WTC11 (cell line): ENCODE measurements around the gene BICDL1. TPM values are rescaled to one million over a fixed set of nuclear protein-coding genes. Genes with fewer than 3 reads are reported as not detected.

Experiments
- ATAC-seq: fragments of 200-7000 bp; cut with Tn5 transposase; 2 replicates; pipeline ENCODE4 v1.10.0; 2021; ENCODE audit warnings: mild to moderate bottlenecking, moderate library complexity
- CTCF ChIA-PET: fragments of 300-600 bp; sonication (Branson Sonifier 250); formaldehyde crosslinking; loops from one replicate; lab custom pipeline; 2021; ENCODE audit warnings: antibody characterized with exemption; lab: Charles Lee
- POLR2A ChIA-PET: fragments of 350-600 bp; sonication (Branson Sonifier 250); formaldehyde crosslinking; loops from one replicate; lab custom pipeline; 2021; ENCODE audit warnings: antibody characterized with exemption; lab: Charles Lee
- DNase-seq: peaks from one replicate; pipeline ENCODE4 v3.0.0; 2021; ENCODE audit warnings: low spot score
- H3K27ac Mint-ChIP-seq: 2 replicates; pipeline ENCODE4 v1.8.0; 2021; ENCODE audit warnings: mixed read lengths
- H3K27me3 Mint-ChIP-seq: 2 replicates; pipeline ENCODE4 v1.8.0; 2021; ENCODE audit warnings: low read depth, mild to moderate bottlenecking, moderate library complexity, mixed read lengths
- H3K36me3 Mint-ChIP-seq: 2 replicates; pipeline ENCODE4 v1.8.0; 2021; ENCODE audit warnings: mixed read lengths
- H3K4me1 Mint-ChIP-seq: 2 replicates; pipeline ENCODE4 v1.8.0; 2022; ENCODE audit warnings: mixed read lengths
- H3K4me3 Mint-ChIP-seq: 2 replicates; pipeline ENCODE4 v1.8.0; 2021; ENCODE audit warnings: mild to moderate bottlenecking, moderate library complexity, mixed read lengths
- H3K9me3 Mint-ChIP-seq: 2 replicates; pipeline ENCODE4 v1.8.0; 2021; ENCODE audit warnings: mixed read lengths
- HMGA2 ChIP-seq: fragments of 250-450 bp; sonication (Bioruptor Pico); IDR thresholded peaks from 2 replicates; pipeline ENCODE4 v1.4.0; 2021; ENCODE audit warnings: mild to moderate bottlenecking, moderate library complexity
- NR1H2 ChIP-seq: sonication (generic); formaldehyde crosslinking; IDR thresholded peaks from 2 replicates; pipeline ENCODE4 v1.9.0; 2021; ENCODE audit warnings: mild to moderate bottlenecking, moderate library complexity, missing genetic modification reagents
- SMAD4 ChIP-seq: sonication (generic); formaldehyde crosslinking; IDR thresholded peaks from 2 replicates; pipeline ENCODE4 v1.8.0; 2022; ENCODE audit warnings: mild to moderate bottlenecking, missing genetic modification reagents
- SP1 ChIP-seq: sonication (generic); formaldehyde crosslinking; conservative IDR thresholded peaks from 2 replicates; pipeline ENCODE4 v1.8.1; 2022; ENCODE audit warnings: missing genetic modification reagents
- ZNF219 ChIP-seq: sonication (generic); formaldehyde crosslinking; IDR thresholded peaks from 2 replicates; pipeline ENCODE4 v1.8.0; 2023; ENCODE audit warnings: missing genetic modification reagents, mild to moderate bottlenecking, borderline replicate concordance
- ZNF263 ChIP-seq: sonication (generic); formaldehyde crosslinking; IDR thresholded peaks from 2 replicates; pipeline ENCODE4 v1.8.1; 2022; ENCODE audit warnings: low read depth, mild to moderate bottlenecking, moderate library complexity, missing genetic modification reagents
- ZNF396 ChIP-seq: fragments of 250-450 bp; sonication (Bioruptor Pico); IDR thresholded peaks from 2 replicates; pipeline ENCODE4 v1.8.0; 2021; ENCODE audit warnings: mild to moderate bottlenecking, moderate library complexity, borderline replicate concordance
- total RNA-seq: library from RNA; stranded (reverse); gene quantifications from 3 replicates; pipeline ENCODE4 v1.2.3, GENCODE V29; 2021
- TF ChIP-seq, protein P1 (sequence below): sonication (generic); formaldehyde crosslinking; IDR thresholded peaks from 2 replicates; pipeline ENCODE4 v1.8.1; 2022; ENCODE audit warnings: low read depth, mild to moderate bottlenecking, moderate library complexity, missing genetic modification reagents, borderline replicate concordance
- TF ChIP-seq, protein P2 (sequence below): sonication (generic); formaldehyde crosslinking; IDR thresholded peaks from 2 replicates; pipeline ENCODE4 v1.8.1; 2022; ENCODE audit warnings: mild to moderate bottlenecking, missing genetic modification reagents, moderate library complexity, borderline replicate concordance
- TF ChIP-seq, protein P3 (sequence below): sonication (generic); formaldehyde crosslinking; IDR thresholded peaks from 2 replicates; pipeline ENCODE4 v1.8.1; 2023; ENCODE audit warnings: mild to moderate bottlenecking, missing genetic modification reagents, moderate library complexity
- TF ChIP-seq, protein P4 (sequence below): sonication (generic); formaldehyde crosslinking; IDR thresholded peaks from 2 replicates; pipeline ENCODE4 v1.8.1; 2022; ENCODE audit warnings: missing genetic modification reagents, borderline replicate concordance
- TF ChIP-seq, protein P5 (sequence below): sonication (generic); formaldehyde crosslinking; IDR thresholded peaks from 2 replicates; pipeline ENCODE4 v1.8.1; 2022; ENCODE audit warnings: mild to moderate bottlenecking, moderate library complexity, missing genetic modification reagents
- TF ChIP-seq, protein P6 (sequence below): sonication (generic); formaldehyde crosslinking; IDR thresholded peaks from 2 replicates; pipeline ENCODE4 v1.8.1; 2022; ENCODE audit warnings: low read depth, missing genetic modification reagents, borderline replicate concordance

Gene BICDL1
- total RNA-seq, 1 experiment from 2014 or later, result 23.1 TPM

DNA sequence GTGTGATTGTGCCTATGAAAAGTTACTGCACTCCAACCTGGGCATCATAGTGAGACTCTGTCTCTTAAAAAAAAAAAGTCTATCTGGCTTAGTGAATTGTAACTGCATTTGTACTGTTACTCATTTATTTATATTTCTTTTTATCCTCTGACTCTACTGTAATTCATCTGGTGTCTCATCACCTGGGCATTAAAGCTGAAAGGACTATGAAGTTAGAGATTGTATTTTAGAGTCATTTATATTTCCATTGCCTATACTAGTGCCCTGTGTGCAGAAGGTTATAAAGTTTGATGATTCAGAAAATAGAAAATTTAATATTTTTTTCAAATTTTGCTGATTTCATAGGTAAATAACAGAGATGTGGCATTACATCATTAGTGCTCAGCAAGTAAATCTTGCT, 30.2 kb downstream of the BICDL1 start:
- ChIA-PET CTCF (interaction anchor here (0.7 kb wide), 1 partner anchor 238 kb away, joined by 3 read pairs; no protein-coding TSS in a partner anchor), POLR2A (no interaction called here)
- H3K4me1 Mint-ChIP-seq, result peaks cover 5% of the 10 kb centered on the region
- H3K9me3 Mint-ChIP-seq, result peaks cover 4% of the 10 kb centered on the region; the same call in 1 of the 2 replicates
- H3K27ac Mint-ChIP-seq, result no peak overlapping the region
- H3K27me3 Mint-ChIP-seq, result no peaks in the 10 kb centered on the region
- H3K4me3 Mint-ChIP-seq, result no peak overlapping the region
- DNase-seq (no peak), ATAC-seq (no peak)
- TF ChIP-seq ZNF263, result no peak
- H3K36me3 Mint-ChIP-seq, result peaks cover 4% of the 10 kb centered on the region

DNA sequence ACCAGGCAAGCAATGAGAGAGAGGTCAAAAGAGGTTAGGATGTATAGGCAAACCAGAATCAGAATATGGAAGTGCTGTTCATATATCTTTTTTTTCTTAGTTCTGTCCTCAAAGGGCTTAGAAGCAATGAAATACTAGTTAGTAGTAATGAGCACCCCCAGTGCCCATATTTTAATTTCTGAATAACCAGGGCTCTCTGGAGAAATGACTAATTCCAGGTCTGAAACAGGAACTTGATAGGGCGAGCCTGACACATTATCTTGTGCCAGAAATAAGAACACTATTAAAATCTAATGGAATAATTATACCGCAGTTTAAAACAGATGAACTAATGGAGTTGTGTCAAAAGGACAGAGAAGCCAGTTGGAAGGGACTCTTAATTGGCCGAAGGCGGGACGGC, 30.9 kb downstream of the BICDL1 start:
- H3K4me1 Mint-ChIP-seq, result peaks cover 5% of the 10 kb centered on the region
- peaks cover 7% of the 10 kb centered on the region for H3K9me3 Mint-ChIP-seq
- CTCF ChIA-PET, result no interaction called here
- ATAC-seq (no peak), DNase-seq (no peak)
- H3K4me3 Mint-ChIP-seq, result no peak overlapping the region
- no peak overlapping the region for H3K27ac Mint-ChIP-seq
- H3K27me3 Mint-ChIP-seq, result no peaks in the 10 kb centered on the region
- H3K36me3 Mint-ChIP-seq, result peaks cover 4% of the 10 kb centered on the region
- TF ChIP-seq SMAD4 (CRISPR knock-in tag), result no peak
- TF ChIP-seq, protein P1, sequence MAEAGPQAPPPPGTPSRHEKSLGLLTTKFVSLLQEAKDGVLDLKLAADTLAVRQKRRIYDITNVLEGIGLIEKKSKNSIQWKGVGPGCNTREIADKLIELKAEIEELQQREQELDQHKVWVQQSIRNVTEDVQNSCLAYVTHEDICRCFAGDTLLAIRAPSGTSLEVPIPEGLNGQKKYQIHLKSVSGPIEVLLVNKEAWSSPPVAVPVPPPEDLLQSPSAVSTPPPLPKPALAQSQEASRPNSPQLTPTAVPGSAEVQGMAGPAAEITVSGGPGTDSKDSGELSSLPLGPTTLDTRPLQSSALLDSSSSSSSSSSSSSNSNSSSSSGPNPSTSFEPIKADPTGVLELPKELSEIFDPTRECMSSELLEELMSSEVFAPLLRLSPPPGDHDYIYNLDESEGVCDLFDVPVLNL (CRISPR knock-in tag), result no peak
- POLR2A ChIA-PET, result no interaction called here

DNA sequence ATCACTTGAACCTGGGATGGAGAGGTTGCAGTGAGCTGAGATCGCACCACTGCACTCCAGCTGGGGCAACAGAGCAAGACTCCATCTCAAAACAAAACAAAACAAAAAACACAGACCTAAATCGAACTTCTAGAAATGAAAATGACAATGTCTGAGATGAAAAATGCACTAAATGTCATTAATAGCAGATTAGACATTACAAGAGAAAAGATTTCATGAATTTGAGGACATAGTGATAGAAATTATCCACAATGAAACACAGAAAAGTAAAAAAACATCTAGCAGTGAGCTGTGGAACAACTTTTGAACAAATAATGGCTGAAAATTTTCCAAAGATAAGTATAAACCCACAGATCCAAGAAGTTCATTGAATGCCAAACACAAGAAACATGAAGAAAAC, 35.2 kb downstream of the BICDL1 start:
- Mint-ChIP-seq H3K36me3 (no peaks in the 10 kb centered on the region; the same call in 1 of the 2 replicates), H3K4me1 (no peaks in the 10 kb centered on the region), H3K4me3 (no peak overlapping the region), H3K9me3 (peaks cover 3% of the 10 kb centered on the region), H3K27me3 (no peaks in the 10 kb centered on the region)
- ATAC-seq, result no peak
- CTCF ChIA-PET, result no interaction called here
- TF ChIP-seq NR1H2 (CRISPR knock-in tag), result no peak
- TF ChIP-seq, protein P2, sequence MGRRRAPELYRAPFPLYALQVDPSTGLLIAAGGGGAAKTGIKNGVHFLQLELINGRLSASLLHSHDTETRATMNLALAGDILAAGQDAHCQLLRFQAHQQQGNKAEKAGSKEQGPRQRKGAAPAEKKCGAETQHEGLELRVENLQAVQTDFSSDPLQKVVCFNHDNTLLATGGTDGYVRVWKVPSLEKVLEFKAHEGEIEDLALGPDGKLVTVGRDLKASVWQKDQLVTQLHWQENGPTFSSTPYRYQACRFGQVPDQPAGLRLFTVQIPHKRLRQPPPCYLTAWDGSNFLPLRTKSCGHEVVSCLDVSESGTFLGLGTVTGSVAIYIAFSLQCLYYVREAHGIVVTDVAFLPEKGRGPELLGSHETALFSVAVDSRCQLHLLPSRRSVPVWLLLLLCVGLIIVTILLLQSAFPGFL (CRISPR knock-in tag), result no peak
- TF ChIP-seq SP1 (CRISPR knock-in tag), result no peak
- no peak for TF ChIP-seq HMGA2 (CRISPR knock-in tag)
- TF ChIP-seq, protein P3, sequence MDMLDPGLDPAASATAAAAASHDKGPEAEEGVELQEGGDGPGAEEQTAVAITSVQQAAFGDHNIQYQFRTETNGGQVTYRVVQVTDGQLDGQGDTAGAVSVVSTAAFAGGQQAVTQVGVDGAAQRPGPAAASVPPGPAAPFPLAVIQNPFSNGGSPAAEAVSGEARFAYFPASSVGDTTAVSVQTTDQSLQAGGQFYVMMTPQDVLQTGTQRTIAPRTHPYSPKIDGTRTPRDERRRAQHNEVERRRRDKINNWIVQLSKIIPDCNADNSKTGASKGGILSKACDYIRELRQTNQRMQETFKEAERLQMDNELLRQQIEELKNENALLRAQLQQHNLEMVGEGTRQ (CRISPR knock-in tag), result no peak
- TF ChIP-seq, protein P4, sequence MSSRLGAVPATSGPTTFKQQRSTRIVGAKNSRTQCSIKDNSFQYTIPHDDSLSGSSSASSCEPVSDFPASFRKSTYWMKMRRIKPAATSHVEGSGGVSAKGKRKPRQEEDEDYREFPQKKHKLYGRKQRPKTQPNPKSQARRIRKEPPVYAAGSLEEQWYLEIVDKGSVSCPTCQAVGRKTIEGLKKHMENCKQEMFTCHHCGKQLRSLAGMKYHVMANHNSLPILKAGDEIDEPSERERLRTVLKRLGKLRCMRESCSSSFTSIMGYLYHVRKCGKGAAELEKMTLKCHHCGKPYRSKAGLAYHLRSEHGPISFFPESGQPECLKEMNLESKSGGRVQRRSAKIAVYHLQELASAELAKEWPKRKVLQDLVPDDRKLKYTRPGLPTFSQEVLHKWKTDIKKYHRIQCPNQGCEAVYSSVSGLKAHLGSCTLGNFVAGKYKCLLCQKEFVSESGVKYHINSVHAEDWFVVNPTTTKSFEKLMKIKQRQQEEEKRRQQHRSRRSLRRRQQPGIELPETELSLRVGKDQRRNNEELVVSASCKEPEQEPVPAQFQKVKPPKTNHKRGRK (CRISPR knock-in tag), result no peak
- no peak for TF ChIP-seq ZNF396 (CRISPR knock-in tag)
- TF ChIP-seq ZNF219 (CRISPR knock-in tag), result no peak
- TF ChIP-seq, protein P5, sequence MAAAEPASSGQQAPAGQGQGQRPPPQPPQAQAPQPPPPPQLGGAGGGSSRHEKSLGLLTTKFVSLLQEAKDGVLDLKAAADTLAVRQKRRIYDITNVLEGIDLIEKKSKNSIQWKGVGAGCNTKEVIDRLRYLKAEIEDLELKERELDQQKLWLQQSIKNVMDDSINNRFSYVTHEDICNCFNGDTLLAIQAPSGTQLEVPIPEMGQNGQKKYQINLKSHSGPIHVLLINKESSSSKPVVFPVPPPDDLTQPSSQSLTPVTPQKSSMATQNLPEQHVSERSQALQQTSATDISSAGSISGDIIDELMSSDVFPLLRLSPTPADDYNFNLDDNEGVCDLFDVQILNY, result no peak
- TF ChIP-seq, protein P6, sequence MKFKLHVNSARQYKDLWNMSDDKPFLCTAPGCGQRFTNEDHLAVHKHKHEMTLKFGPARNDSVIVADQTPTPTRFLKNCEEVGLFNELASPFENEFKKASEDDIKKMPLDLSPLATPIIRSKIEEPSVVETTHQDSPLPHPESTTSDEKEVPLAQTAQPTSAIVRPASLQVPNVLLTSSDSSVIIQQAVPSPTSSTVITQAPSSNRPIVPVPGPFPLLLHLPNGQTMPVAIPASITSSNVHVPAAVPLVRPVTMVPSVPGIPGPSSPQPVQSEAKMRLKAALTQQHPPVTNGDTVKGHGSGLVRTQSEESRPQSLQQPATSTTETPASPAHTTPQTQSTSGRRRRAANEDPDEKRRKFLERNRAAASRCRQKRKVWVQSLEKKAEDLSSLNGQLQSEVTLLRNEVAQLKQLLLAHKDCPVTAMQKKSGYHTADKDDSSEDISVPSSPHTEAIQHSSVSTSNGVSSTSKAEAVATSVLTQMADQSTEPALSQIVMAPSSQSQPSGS (CRISPR knock-in tag), result no peak
- TF ChIP-seq, all 79 proteins: peak for 0
- no peak overlapping the region for H3K27ac Mint-ChIP-seq
- DNase-seq, result no peak
- POLR2A ChIA-PET, result no interaction called here
